GM12878 (cell line): ENCODE measurements around the gene DGKQ. TPM values are rescaled to one million over a fixed set of nuclear protein-coding genes. Genes with fewer than 3 reads are reported as not detected.

Source experiments
- ATAC-seq: fragments of 200-7000 bp; cut with Tn5 transposase; 3 replicates; pipeline ENCODE4 v1.9.1; 2020; ENCODE audit warnings: mild to moderate bottlenecking, moderate library complexity
- BruUV-seq: library from RNA; stranded (reverse); fragments of 400-500 nt; replicated peaks from 2 replicates; lab custom pipeline; 2021; lab: Mats Ljungman, UMichigan
- CTCF ChIA-PET: fragments of 300-600 bp; sonication (Branson Sonifier 250); formaldehyde crosslinking; extraction: SDS; loops from one replicate; lab custom pipeline; 2021; ENCODE audit warnings: inconsistent platforms; lab: Yijun Ruan, JAX
- POLR2A ChIA-PET: fragments of 350-600 bp; formaldehyde crosslinking; extraction: SDS; loops from one replicate; lab custom pipeline; 2021; ENCODE audit warnings: inconsistent platforms; lab: Charles Lee
- RAD21 ChIA-PET: fragments of 300-600 bp; sonication (Branson Sonifier 250); formaldehyde crosslinking; loops from one replicate; lab custom pipeline; 2023; ENCODE audit warnings: antibody characterized with exemption; ENCODE audit not compliant: unreplicated experiment; lab: Charles Lee
- SMC1A ChIA-PET: fragments of 300-600 bp; sonication (Branson Sonifier 250); formaldehyde crosslinking; loops from one replicate; lab custom pipeline; 2023; ENCODE audit not compliant: unreplicated experiment, uncharacterized antibody; lab: Charles Lee
- DNase-seq: peaks from one replicate; pipeline ENCODE4 v3.0.0-alpha.2; 2011; ENCODE audit warnings: low read depth, low spot score
- FAIRE-seq: peaks from 3 replicates; lab custom pipeline; 2011; peaks lifted over from hg19 to GRCh38; lab: Jason Lieb, UNC
- H2AFZ ChIP-seq: 2 replicates; pipeline ENCODE4 v1.6.0; 2011; ENCODE audit warnings: low read depth, low read length, control low read depth; ENCODE audit not compliant: control insufficient read depth
- H3K27ac ChIP-seq: 2 replicates; pipeline ENCODE4 v1.5.1; 2011; ENCODE audit warnings: control low read depth; ENCODE audit not compliant: control insufficient read depth, insufficient read depth
- H3K27me3 ChIP-seq, 2 experiments: replicated peaks in 1 of 2; 2 replicates each; pipeline versions ENCODE4 v1.6.0 to v1.6.1; 2011; ENCODE audit warnings: low read length in 1 of 2; ENCODE audit not compliant: control insufficient read depth in 2 of 2, insufficient read depth in 2 of 2
- H3K36me3 ChIP-seq, 2 experiments: 2 replicates each; pipeline ENCODE4 v1.5.1; 2011; ENCODE audit warnings: low read length in 1 of 2; ENCODE audit not compliant: control insufficient read depth in 2 of 2, insufficient read depth in 2 of 2
- H3K4me1 ChIP-seq: 2 replicates; pipeline ENCODE4 v1.6.1; 2011; ENCODE audit warnings: mild to moderate bottlenecking, low read length, moderate library complexity, mixed read lengths; ENCODE audit not compliant: control insufficient read depth, insufficient read depth
- H3K4me2 ChIP-seq: 2 replicates; pipeline ENCODE4 v1.6.0; 2011; ENCODE audit warnings: control low read depth; ENCODE audit not compliant: control insufficient read depth, insufficient read depth
- H3K4me3 ChIP-seq: fragments of 200-600 bp; sonication (generic); 2 replicates; pipeline ENCODE4 v1.5.1; 2016
- H3K79me2 ChIP-seq: 2 replicates; pipeline ENCODE4 v1.6.0; 2011; ENCODE audit warnings: low read length; ENCODE audit not compliant: control insufficient read depth, insufficient read depth
- H3K9ac ChIP-seq: 2 replicates; pipeline ENCODE4 v1.8.0; 2011; ENCODE audit warnings: low read length, control low read depth, mixed read lengths; ENCODE audit not compliant: control insufficient read depth, insufficient read depth
- H3K9me3 ChIP-seq: replicated peaks from 3 replicates; pipeline ENCODE4 v1.5.1; 2011; ENCODE audit warnings: mild to moderate bottlenecking, low read length; ENCODE audit not compliant: control insufficient read depth, insufficient read depth
- H4K20me1 ChIP-seq: 2 replicates; pipeline ENCODE4 v1.6.0; 2011; ENCODE audit not compliant: control insufficient read depth, insufficient read depth
- CHD4 ChIP-seq: fragments of 200-600 bp; sonication (generic); IDR thresholded peaks from 2 replicates; pipeline ENCODE4 v1.6.1; 2016; ENCODE audit warnings: mild to moderate bottlenecking
- DPF2 ChIP-seq: fragments of 450-650 bp; IDR thresholded peaks from 2 replicates; pipeline ENCODE4 v1.6.1; 2017; ENCODE audit warnings: mild to moderate bottlenecking
- JUNB ChIP-seq: IDR thresholded peaks from 2 replicates; pipeline ENCODE4 v1.6.1; 2016; ENCODE audit warnings: antibody characterized with exemption, mild to moderate bottlenecking
- LARP7 ChIP-seq: fragments of 450-650 bp; IDR thresholded peaks from 2 replicates; pipeline ENCODE4 v1.6.1; 2017; ENCODE audit warnings: mild to moderate bottlenecking
- NFXL1 ChIP-seq: fragments of 450-650 bp; IDR thresholded peaks from 2 replicates; pipeline ENCODE4 v1.6.1; 2017; ENCODE audit warnings: antibody characterized with exemption, mild to moderate bottlenecking, borderline replicate concordance
- PAX8 ChIP-seq: fragments of 450-650 bp; IDR thresholded peaks from 2 replicates; pipeline ENCODE4 v1.6.1; 2017; ENCODE audit warnings: mild to moderate bottlenecking, moderate library complexity
- RBBP5 ChIP-seq: fragments of 200-600 bp; sonication (generic); conservative IDR thresholded peaks from 2 replicates; pipeline ENCODE4 v1.6.1; 2016
- SMAD1 ChIP-seq: fragments of 450-650 bp; IDR thresholded peaks from 2 replicates; pipeline ENCODE4 v1.6.1; 2018; ENCODE audit warnings: mild to moderate bottlenecking, low read depth; ENCODE audit not compliant: partially characterized antibody
- SMAD5 ChIP-seq: IDR thresholded peaks from 2 replicates; pipeline ENCODE4 v1.6.1; 2016; ENCODE audit warnings: antibody characterized with exemption, low read depth
- WRNIP1 ChIP-seq: IDR thresholded peaks from 2 replicates; pipeline ENCODE4 v1.6.1; 2011; ENCODE audit warnings: low read depth, low read length, improper control_type of control experiment, borderline replicate concordance
- WGBS: methylation state at CpG from one replicate; pipeline ENCODE4 v1.1.6; 2016; ENCODE audit warnings: low lambda C conversion rate; ENCODE audit not compliant: insufficient replicate concordance, insufficient coverage; ENCODE audit errors: missing lambda C conversion rate; 5-methylcytosine and 5-hydroxymethylcytosine counted together
- in situ Hi-C: fragments of 300-500 bp; cut with MboI; formaldehyde crosslinking; loops from 9 replicates; pipeline ENCODE4 v1.14.3; 2018; ENCODE audit warnings: mixed read lengths
- intact Hi-C: fragments of 100-400 bp; cut with micrococcal nuclease; formaldehyde crosslinking; loops from one replicate; pipeline ENCODE4 v1.14.2; 2022; ENCODE audit not compliant: unreplicated experiment
- polyA plus RNA-seq, 11 experiments: library from polyadenylated mRNA; depleted of rRNA in 4 of 11; unstranded in 6 of 11; stranded (reverse) in 5 of 11; fragments of >200 nt; fragmentation: Nextera tagmentation in 4 of 11; fragmentation: Illumina TruSeq in 1 of 11; extraction: Ambion mirVana in 4 of 11; extraction: Trizol in 1 of 11; gene quantifications; 1 replicate in 1 of 11; 2 replicates in 10 of 11; pipeline versions ENCODE4 v1.2.1 to v1.2.3, GENCODE V29; 2011 to 2016; ENCODE audit warnings: inconsistent platforms in 2 of 11, missing spikeins in 2 of 11, low read depth in 1 of 11
- total RNA-seq, 4 experiments: library from RNA; depleted of rRNA in 3 of 4; stranded (reverse); fragments of >200 nt in 3 of 4; fragmentation: Illumina TruSeq in 1 of 4; extraction: Trizol in 1 of 4; gene quantifications; 2 replicates each; pipeline versions ENCODE4 v1.2.1 to v1.2.3, GENCODE V29; 2013 to 2021
- TF ChIP-seq, protein P1 (sequence below): fragments of 450-650 bp; IDR thresholded peaks from 2 replicates; pipeline ENCODE4 v1.6.1; 2017; ENCODE audit warnings: antibody characterized with exemption, mild to moderate bottlenecking, moderate library complexity

The DGKQ gene
- total and polyA plus RNA-seq, 10 of the 15 experiments (the other 5 are each of a cell fraction or from before 2014, with no cell fraction given): 0.11 to 10.5 (median 1.4) TPM

GRCh38 chr4:996030-996996 lies 22.9 kb upstream of the DGKQ start:
- in situ Hi-C loops (no loop called here), intact Hi-C loops (no loop called here)
- SMC1A ChIA-PET: no interaction called here
- no peaks in the 10 kb centered on the region for H3K9me3 ChIP-seq
- FAIRE-seq: no peak
- no peaks in the 10 kb centered on the region for H3K4me1 ChIP-seq
- H3K79me2 ChIP-seq: no peaks in the 10 kb centered on the region
- no peak overlapping the region for H2AFZ ChIP-seq
- RAD21 ChIA-PET: no interaction called here
- H3K4me2 ChIP-seq: no peak overlapping the region
- whole genome bisulfite sequencing: 41% methylated on average over 14 of the region's 15 CpGs
- POLR2A ChIA-PET: no interaction called here
- no peaks in the 10 kb centered on the region for H3K36me3 ChIP-seq
- BruUV-seq: no TSS peak
- TF ChIP-seq DPF2: no peak
- TF ChIP-seq CHD4: no peak
- TF ChIP-seq SMAD1: no peak
- TF ChIP-seq, protein P1, sequence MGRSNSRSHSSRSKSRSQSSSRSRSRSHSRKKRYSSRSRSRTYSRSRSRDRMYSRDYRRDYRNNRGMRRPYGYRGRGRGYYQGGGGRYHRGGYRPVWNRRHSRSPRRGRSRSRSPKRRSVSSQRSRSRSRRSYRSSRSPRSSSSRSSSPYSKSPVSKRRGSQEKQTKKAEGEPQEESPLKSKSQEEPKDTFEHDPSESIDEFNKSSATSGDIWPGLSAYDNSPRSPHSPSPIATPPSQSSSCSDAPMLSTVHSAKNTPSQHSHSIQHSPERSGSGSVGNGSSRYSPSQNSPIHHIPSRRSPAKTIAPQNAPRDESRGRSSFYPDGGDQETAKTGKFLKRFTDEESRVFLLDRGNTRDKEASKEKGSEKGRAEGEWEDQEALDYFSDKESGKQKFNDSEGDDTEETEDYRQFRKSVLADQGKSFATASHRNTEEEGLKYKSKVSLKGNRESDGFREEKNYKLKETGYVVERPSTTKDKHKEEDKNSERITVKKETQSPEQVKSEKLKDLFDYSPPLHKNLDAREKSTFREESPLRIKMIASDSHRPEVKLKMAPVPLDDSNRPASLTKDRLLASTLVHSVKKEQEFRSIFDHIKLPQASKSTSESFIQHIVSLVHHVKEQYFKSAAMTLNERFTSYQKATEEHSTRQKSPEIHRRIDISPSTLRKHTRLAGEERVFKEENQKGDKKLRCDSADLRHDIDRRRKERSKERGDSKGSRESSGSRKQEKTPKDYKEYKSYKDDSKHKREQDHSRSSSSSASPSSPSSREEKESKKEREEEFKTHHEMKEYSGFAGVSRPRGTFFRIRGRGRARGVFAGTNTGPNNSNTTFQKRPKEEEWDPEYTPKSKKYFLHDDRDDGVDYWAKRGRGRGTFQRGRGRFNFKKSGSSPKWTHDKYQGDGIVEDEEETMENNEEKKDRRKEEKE: no peak
- no peak for TF ChIP-seq JUNB
- TF ChIP-seq LARP7: no peak
- no peak for TF ChIP-seq SMAD5
- TF ChIP-seq PAX8: no peak
- no peak for TF ChIP-seq WRNIP1
- TF ChIP-seq NFXL1: no peak
- TF ChIP-seq RBBP5: no peak
- CTCF ChIA-PET: no interaction called here
- H3K4me3 ChIP-seq: no peak overlapping the region
- peaks cover 2 to 3% of the 10 kb centered on the region in 2 experiments for H3K27me3 ChIP-seq
- H4K20me1 ChIP-seq: no peaks in the 10 kb centered on the region
- no peak overlapping the region for H3K9ac ChIP-seq
- H3K27ac ChIP-seq: no peak overlapping the region
- DNase-seq: no peak
- no peak for ATAC-seq
